ENCODE measurements around the gene NLRX1.
"Not testable (repeated sequence)": the region's sequence is repeated elsewhere in the genome, so short reads cannot be mapped to it uniquely, and the experiment has no call there.

DNA sequence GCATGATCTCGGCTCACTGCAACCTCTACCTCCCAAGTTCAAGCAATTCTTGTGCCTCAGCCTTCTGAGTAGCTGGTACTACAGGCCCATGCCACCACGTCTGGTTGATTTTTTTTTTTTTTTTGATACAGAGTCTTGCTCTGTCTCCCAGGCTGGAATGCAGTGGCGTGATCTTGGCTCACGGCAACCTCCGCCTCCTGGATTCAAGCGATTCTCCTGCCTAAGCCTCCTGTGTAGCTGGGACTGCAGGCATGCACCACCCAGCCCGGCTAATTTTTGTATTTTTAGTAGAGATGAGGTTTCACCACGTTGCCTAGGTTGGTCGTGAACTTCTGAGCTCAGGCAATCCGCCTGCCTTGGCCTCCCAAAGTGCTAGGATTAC is 1.5 kb upstream of the NLRX1 start:
- TF ChIP-seq, protein P1, sequence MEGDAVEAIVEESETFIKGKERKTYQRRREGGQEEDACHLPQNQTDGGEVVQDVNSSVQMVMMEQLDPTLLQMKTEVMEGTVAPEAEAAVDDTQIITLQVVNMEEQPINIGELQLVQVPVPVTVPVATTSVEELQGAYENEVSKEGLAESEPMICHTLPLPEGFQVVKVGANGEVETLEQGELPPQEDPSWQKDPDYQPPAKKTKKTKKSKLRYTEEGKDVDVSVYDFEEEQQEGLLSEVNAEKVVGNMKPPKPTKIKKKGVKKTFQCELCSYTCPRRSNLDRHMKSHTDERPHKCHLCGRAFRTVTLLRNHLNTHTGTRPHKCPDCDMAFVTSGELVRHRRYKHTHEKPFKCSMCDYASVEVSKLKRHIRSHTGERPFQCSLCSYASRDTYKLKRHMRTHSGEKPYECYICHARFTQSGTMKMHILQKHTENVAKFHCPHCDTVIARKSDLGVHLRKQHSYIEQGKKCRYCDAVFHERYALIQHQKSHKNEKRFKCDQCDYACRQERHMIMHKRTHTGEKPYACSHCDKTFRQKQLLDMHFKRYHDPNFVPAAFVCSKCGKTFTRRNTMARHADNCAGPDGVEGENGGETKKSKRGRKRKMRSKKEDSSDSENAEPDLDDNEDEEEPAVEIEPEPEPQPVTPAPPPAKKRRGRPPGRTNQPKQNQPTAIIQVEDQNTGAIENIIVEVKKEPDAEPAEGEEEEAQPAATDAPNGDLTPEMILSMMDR (IDR thresholded peaks at IDR 0.05; ENCODE audit: insufficient read depth, low read length, poor library complexity, severe bottlenecking) = not testable (repeated sequence)
- TF ChIP-seq EZH2phosphoT487 (conservative IDR thresholded peaks at IDR 0.05; ENCODE audit: low read length) = not testable (repeated sequence)

All from SU-DHL-6 (cell line).